Measurements from ENCODE around the gene NDUFV1. TPM values are rescaled to one million over a fixed set of nuclear protein-coding genes. Genes with fewer than 3 reads are reported as not detected.

The NDUFV1 gene
- total and polyA plus RNA-seq, 9 of the 15 experiments (the other 6 are each of a cell fraction or from before 2014, with no cell fraction given) = 10.8 to 423 (median 209) TPM

DNA sequence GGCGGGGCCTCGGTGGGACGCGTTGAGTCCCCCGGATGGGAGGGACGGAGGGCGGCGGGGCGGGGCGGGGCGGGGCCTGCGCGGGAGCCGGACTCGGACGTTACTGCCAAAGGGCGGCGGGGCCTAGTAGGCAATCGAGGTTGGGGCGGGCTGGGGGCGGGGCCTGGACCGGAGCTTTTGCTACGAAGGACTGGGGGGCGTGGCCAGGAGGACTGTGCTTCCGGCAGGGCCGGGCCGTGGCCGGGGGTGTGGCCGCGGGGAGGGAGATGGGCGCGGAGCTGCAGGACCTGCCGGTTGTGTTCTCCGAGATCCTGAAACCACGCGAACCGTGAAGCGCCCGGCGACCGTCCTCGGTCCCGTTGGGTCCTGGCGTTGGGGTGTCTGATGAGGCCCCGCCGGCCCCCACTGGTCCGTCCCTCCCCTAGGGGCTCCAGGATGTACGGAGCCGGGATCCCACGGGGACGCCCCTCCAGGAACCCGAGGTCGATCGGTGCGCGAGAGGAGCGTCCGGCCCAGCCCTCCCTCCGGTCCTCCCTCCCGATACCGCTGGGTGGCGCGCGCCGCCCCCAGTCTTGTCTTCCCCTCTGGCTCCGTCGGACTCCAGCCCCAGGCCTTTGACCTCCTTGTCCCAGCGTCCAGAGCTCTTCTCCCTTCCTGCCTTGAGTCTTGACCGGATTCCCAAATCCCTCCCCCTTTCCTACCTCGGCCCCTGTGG, 23.6 kb downstream of the NDUFV1 start (continued):
- TF ChIP-seq, protein P1, sequence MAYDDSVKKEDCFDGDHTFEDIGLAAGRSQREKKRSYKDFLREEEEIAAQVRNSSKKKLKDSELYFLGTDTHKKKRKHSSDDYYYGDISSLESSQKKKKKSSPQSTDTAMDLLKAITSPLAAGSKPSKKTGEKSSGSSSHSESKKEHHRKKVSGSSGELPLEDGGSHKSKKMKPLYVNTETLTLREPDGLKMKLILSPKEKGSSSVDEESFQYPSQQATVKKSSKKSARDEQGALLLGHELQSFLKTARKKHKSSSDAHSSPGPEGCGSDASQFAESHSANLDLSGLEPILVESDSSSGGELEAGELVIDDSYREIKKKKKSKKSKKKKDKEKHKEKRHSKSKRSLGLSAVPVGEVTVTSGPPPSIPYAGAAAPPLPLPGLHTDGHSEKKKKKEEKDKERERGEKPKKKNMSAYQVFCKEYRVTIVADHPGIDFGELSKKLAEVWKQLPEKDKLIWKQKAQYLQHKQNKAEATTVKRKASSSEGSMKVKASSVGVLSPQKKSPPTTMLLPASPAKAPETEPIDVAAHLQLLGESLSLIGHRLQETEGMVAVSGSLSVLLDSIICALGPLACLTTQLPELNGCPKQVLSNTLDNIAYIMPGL (CRISPR knock-in tag; IDR thresholded peaks at IDR 0.05) = peak; percentile 85; the same call in 1 of the 2 replicates
- peak; percentile 75 for TF ChIP-seq SUPT5H (IDR thresholded peaks at IDR 0.05)
- no peak for TF ChIP-seq ZNF324 (CRISPR knock-in tag; IDR thresholded peaks at IDR 0.05)
- TF ChIP-seq, protein P2, sequence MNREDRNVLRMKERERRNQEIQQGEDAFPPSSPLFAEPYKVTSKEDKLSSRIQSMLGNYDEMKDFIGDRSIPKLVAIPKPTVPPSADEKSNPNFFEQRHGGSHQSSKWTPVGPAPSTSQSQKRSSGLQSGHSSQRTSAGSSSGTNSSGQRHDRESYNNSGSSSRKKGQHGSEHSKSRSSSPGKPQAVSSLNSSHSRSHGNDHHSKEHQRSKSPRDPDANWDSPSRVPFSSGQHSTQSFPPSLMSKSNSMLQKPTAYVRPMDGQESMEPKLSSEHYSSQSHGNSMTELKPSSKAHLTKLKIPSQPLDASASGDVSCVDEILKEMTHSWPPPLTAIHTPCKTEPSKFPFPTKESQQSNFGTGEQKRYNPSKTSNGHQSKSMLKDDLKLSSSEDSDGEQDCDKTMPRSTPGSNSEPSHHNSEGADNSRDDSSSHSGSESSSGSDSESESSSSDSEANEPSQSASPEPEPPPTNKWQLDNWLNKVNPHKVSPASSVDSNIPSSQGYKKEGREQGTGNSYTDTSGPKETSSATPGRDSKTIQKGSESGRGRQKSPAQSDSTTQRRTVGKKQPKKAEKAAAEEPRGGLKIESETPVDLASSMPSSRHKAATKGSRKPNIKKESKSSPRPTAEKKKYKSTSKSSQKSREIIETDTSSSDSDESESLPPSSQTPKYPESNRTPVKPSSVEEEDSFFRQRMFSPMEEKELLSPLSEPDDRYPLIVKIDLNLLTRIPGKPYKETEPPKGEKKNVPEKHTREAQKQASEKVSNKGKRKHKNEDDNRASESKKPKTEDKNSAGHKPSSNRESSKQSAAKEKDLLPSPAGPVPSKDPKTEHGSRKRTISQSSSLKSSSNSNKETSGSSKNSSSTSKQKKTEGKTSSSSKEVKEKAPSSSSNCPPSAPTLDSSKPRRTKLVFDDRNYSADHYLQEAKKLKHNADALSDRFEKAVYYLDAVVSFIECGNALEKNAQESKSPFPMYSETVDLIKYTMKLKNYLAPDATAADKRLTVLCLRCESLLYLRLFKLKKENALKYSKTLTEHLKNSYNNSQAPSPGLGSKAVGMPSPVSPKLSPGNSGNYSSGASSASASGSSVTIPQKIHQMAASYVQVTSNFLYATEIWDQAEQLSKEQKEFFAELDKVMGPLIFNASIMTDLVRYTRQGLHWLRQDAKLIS (CRISPR knock-in tag; IDR thresholded peaks at IDR 0.05) = peak; percentile 82
- TF ChIP-seq LCOR (CRISPR knock-in tag; IDR thresholded peaks at IDR 0.05) = peak; percentile 85
- 0 out of 2 replicates have a peak, but pooled peaks have one; percentile 27 for TF ChIP-seq NR2C2 (CRISPR knock-in tag; IDR thresholded peaks at IDR 0.05)
- peak; percentile 86 for TF ChIP-seq NR2C2 (tag; IDR thresholded peaks at IDR 0.05)
- peak; percentile 78; the same call in 1 of the 2 replicates for TF ChIP-seq ZBTB17 (CRISPR knock-in tag; IDR thresholded peaks at IDR 0.05)
- TF ChIP-seq RAD21 (CRISPR knock-in tag; conservative IDR thresholded peaks at IDR 0.05 in 1 of 2, IDR thresholded peaks at IDR 0.05 in 1 of 2) = peak; percentile 52 to 70
- TF ChIP-seq ZNF146 (CRISPR knock-in tag; IDR thresholded peaks at IDR 0.05; ENCODE audit: unreplicated experiment) = no peak
- TF ChIP-seq NFE2L1 (tag; IDR thresholded peaks at IDR 0.05; ENCODE audit: borderline replicate concordance, low read depth) = no peak
- peak; percentile 77; the same call in 1 of the 2 replicates for TF ChIP-seq ZBTB7A (IDR thresholded peaks at IDR 0.05; ENCODE audit: borderline replicate concordance, control insufficient read depth, low read depth, low read length)
- TF ChIP-seq, protein P3, sequence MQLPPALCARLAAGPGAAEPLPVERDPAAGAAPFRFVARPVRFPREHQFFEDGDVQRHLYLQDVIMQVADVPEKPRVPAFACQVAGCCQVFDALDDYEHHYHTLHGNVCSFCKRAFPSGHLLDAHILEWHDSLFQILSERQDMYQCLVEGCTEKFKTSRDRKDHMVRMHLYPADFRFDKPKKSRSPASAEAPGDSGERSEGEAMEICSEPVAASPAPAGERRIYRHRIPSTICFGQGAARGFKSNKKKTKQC (CRISPR knock-in tag; IDR thresholded peaks at IDR 0.05) = peak; percentile 89
- no peak for TF ChIP-seq HMG20B (CRISPR knock-in tag; IDR thresholded peaks at IDR 0.05)
- peak; percentile 42; the same call in 1 of the 2 replicates for TF ChIP-seq KLF16 (IDR thresholded peaks at IDR 0.05)
- TF ChIP-seq ETV5 (CRISPR knock-in tag; IDR thresholded peaks at IDR 0.05; ENCODE audit: low read depth) = peak; percentile 81
- peak; percentile 61; the same call in 1 of the 2 replicates for TF ChIP-seq ESRRA (IDR thresholded peaks at IDR 0.05; ENCODE audit: borderline replicate concordance, low read depth)
- TF ChIP-seq, protein P4, sequence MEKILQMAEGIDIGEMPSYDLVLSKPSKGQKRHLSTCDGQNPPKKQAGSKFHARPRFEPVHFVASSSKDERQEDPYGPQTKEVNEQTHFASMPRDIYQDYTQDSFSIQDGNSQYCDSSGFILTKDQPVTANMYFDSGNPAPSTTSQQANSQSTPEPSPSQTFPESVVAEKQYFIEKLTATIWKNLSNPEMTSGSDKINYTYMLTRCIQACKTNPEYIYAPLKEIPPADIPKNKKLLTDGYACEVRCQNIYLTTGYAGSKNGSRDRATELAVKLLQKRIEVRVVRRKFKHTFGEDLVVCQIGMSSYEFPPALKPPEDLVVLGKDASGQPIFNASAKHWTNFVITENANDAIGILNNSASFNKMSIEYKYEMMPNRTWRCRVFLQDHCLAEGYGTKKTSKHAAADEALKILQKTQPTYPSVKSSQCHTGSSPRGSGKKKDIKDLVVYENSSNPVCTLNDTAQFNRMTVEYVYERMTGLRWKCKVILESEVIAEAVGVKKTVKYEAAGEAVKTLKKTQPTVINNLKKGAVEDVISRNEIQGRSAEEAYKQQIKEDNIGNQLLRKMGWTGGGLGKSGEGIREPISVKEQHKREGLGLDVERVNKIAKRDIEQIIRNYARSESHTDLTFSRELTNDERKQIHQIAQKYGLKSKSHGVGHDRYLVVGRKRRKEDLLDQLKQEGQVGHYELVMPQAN (IDR thresholded peaks at IDR 0.05; ENCODE audit: borderline replicate concordance) = peak; percentile 86; the same call in 1 of the 2 replicates
- no peak for TF ChIP-seq ATF1 (CRISPR knock-in tag; IDR thresholded peaks at IDR 0.05)
- peak; percentile 69; the same call in 1 of the 2 replicates for TF ChIP-seq ATF1 (tag; IDR thresholded peaks at IDR 0.05)
- TF ChIP-seq MCM5 (IDR thresholded peaks at IDR 0.05; ENCODE audit: low read depth) = no peak
